Fibroblast of skin of right quadriceps (primary cell): Measurements from ENCODE around the gene KCNJ11.
"Not testable (repeated sequence)": the region's sequence is repeated elsewhere in the genome, so short reads cannot be mapped to it uniquely, and the experiment has no call there.

Source experiments
- DNase-seq: peaks from one replicate; pipeline ENCODE4 v3.0.0-alpha.2; 2013

KCNJ11 gene

GRCh38 chr11:17388609-17389210, at the start of gene KCNJ11:
KCNJ11 (minus strand) TSS chr11:17388659; CDS start chr11:17388091, 568 bp downstream.
- no peak for DNase-seq

- no peak for DNase-seq
Measured at GRCh38 chr11:17437366-17437765, 48.9 kb upstream of the KCNJ11 start.

- no peak for DNase-seq
Measured at GRCh38 chr11:17434108-17434507, 45.6 kb upstream of the KCNJ11 start.

- no peak for DNase-seq
Measured at GRCh38 chr11:17432002-17432401, 43.5 kb upstream of the KCNJ11 start.

GRCh38 chr11:17431139-17431538, 42.7 kb upstream of the KCNJ11 start:
- no peak for DNase-seq

- no peak for DNase-seq
Measured at GRCh38 chr11:17430616-17431015, 42.2 kb upstream of the KCNJ11 start.

- no peak for DNase-seq
Measured at GRCh38 chr11:17428925-17429324, 40.5 kb upstream of the KCNJ11 start.

- no peak for DNase-seq
Measured at GRCh38 chr11:17428261-17428660, 39.8 kb upstream of the KCNJ11 start.

- DNase-seq = not testable (repeated sequence)
Measured at GRCh38 chr11:17426233-17426632, 37.8 kb upstream of the KCNJ11 start.

GRCh38 chr11:17423533-17424310, 35.3 kb upstream of the KCNJ11 start:
- DNase-seq = no peak

GRCh38 chr11:17421781-17422180, 33.3 kb upstream of the KCNJ11 start:
- DNase-seq = no peak

GRCh38 chr11:17418444-17419081, 30.1 kb upstream of the KCNJ11 start:
- no peak for DNase-seq

- no peak for DNase-seq
Measured at GRCh38 chr11:17416492-17416891, 28.0 kb upstream of the KCNJ11 start.

- DNase-seq = no peak
Measured at GRCh38 chr11:17415523-17416104, 27.2 kb upstream of the KCNJ11 start.

- no peak for DNase-seq
Measured at GRCh38 chr11:17414992-17415391, 26.5 kb upstream of the KCNJ11 start.

- DNase-seq = no peak
Measured at GRCh38 chr11:17414317-17414737, 25.9 kb upstream of the KCNJ11 start.

GRCh38 chr11:17413414-17414316, 25.2 kb upstream of the KCNJ11 start:
- DNase-seq = no peak

- no peak for DNase-seq
Measured at GRCh38 chr11:17412488-17413180, 24.2 kb upstream of the KCNJ11 start.

GRCh38 chr11:17411418-17411817, 23.0 kb upstream of the KCNJ11 start:
- DNase-seq = no peak

GRCh38 chr11:17410606-17411379, 22.3 kb upstream of the KCNJ11 start:
- no peak for DNase-seq

- no peak for DNase-seq
Measured at GRCh38 chr11:17408641-17409040, 20.2 kb upstream of the KCNJ11 start.
